Fibroblast of skin of right biceps (primary cell): ENCODE results near the gene MAN1A1.
"Not testable (repeated sequence)": the region's sequence is repeated elsewhere in the genome, so short reads cannot be mapped to it uniquely, and the experiment has no call there.

Experiments
- DNase-seq: peaks from one replicate; pipeline ENCODE4 v3.0.0-alpha.2; 2013

MAN1A1 gene

DNA sequence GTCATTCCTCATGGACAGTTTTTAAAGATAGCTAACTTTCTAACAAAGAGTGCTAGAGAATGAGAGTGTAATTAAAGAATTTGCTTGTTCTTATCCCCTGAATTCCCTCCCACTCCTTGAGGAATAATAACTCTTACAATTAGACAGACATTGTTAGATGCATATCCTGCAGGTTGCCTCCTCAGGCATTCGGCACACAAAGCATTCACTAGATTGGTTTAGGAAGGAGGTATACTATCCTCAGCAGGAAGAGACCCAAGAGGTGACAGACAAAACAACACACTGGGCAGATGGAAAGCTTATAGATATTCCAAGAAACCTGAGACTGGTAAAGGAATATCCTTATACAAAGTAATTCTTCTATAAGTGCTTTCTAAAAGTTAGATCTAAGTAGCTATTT, 162.0 kb downstream of the MAN1A1 start:
- DNase-seq = no peak

- no peak for DNase-seq
These were observed 163.1 kb downstream of the MAN1A1 start for GRCh38 chr6:119186490-119186889.

DNA sequence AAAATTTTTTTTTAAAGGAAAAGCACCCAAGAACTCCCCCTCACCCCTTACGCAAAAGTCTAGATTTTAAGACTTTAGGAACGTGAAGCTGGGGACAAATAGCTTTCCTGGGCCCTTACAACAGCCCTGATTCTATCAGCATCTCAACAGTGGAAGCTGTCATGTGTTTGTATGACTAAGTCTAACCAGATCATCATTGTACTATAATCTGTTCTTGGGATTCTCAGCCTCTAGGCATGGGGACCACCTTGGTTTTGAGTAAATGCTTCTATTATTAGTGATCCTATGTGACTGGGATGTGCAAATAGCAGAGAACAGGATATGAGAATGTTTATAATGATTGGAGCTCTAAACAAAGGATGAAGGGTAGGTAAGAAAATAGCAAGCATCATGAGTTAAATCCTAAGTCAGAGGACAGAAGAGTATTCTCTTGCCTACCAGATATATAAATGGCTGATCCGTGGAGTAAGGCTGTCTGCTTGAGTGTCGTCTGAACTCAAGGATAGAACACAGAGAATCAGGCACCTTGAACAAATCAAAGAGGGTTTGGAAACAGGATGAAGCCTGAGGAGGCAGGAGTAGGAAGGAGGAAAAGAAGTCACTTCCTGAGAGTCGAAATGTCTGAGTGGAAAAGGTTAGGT, 165.4 kb downstream of the MAN1A1 start:
- DNase-seq = peak; percentile 12

GRCh38 chr6:119183457-119183856, 166.1 kb downstream of the MAN1A1 start:
- no peak for DNase-seq

GRCh38 chr6:119182875-119183274, 166.7 kb downstream of the MAN1A1 start:
- DNase-seq = no peak

- DNase-seq = no peak
These were observed 167.3 kb downstream of the MAN1A1 start for GRCh38 chr6:119182216-119182803.

DNA sequence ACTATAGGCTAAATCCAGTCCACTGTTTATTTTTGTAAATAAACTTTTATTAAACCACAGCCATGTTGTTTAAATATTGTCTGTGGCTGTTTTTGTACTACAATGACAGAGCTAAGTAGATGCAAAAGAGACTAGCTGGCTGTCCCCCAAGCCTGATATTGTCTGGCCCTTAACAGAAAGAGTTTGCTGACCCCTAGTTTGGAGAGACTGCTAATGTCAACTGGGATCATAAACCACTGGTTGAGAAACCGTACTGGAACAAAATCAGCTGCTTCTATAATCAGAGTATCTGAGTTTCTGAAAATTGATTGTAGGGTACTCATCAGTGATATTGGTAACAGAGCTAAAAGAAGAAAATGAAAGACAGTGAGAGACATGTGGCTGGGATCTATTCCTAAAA, 168.5 kb downstream of the MAN1A1 start:
- DNase-seq = no peak

DNA sequence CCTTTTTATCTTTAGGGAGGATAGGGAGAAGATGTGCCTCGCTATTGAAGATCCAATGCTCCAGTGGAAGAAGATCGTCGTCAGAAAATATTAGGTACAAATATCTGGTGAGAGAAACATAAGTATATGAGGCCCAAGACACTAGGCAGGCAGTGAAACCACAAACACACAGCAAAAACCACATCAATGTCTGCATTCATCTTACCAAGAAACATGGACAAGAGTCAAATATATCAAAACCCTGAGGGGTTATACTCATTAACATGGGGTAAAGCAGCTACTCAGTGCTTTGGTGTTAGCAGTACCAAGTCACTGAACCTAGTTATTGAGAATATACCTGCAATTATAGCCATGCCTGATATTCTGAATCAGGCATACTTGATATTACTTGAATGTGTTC, 169.7 kb downstream of the MAN1A1 start:
- no peak for DNase-seq

GRCh38 chr6:119179062-119179461, 170.5 kb downstream of the MAN1A1 start:
- DNase-seq = no peak

DNA sequence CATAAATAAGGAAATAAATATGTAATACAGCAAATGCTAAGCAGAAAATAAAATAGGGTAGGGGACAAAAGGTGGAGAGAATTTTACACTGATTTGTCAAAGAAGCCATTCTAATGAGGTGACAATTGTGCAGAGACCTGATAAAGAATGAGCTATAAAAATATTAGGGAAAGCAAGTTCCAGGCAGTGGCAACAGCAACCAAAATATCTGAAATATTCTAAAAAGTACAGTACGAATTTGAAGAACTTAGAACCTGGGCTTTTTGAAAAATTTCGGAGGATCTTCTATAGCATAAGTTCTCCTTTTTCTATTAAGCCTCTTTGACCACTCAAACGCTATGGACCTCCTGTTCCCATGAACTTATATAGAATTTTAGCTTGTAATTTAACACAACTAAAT, 173.1 kb downstream of the MAN1A1 start:
- no peak for DNase-seq

- peak; percentile 58 for DNase-seq
These were observed 174.4 kb downstream of the MAN1A1 start for GRCh38 chr6:119174879-119175817.

- DNase-seq = no peak
These were observed 175.5 kb downstream of the MAN1A1 start for GRCh38 chr6:119174085-119174445.

- DNase-seq = no peak
These were observed 176.1 kb downstream of the MAN1A1 start for GRCh38 chr6:119173249-119174084.

GRCh38 chr6:119172824-119173223, 176.7 kb downstream of the MAN1A1 start:
- DNase-seq = no peak

DNA sequence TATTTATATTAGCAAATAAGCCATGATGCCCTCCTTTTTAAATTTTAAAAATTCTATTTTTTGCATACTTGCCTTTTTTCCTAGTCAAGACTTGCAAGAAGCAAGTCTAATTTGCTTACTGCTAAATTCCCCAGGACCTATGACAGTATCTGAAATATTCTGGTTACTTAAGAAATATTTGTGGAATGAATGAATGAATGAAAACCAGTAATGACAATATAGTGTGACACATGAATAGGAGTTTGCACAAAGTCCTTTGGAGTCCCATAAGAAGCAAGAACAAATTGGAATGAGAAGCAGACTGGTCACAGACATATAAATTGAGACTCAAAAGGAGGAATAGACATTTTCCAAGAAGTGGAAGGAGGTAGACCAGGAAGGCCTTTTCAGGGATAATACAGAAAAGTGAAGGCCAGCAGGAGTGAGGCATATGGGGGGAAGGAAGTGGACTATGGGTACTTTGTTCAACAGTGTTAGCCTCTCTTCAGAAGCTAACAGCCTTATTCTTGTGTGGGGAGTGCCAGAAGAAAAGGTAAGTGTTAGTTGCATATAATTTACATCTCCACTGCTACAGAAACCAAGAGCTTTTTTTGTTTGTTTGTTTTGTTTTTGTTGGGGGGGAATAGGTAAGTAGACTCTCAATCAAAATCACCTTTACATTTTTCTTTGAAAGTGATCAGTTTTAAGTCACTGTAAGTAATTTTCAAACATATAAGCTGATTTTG, 177.5 kb downstream of the MAN1A1 start:
- peak; percentile 14 for DNase-seq

DNA sequence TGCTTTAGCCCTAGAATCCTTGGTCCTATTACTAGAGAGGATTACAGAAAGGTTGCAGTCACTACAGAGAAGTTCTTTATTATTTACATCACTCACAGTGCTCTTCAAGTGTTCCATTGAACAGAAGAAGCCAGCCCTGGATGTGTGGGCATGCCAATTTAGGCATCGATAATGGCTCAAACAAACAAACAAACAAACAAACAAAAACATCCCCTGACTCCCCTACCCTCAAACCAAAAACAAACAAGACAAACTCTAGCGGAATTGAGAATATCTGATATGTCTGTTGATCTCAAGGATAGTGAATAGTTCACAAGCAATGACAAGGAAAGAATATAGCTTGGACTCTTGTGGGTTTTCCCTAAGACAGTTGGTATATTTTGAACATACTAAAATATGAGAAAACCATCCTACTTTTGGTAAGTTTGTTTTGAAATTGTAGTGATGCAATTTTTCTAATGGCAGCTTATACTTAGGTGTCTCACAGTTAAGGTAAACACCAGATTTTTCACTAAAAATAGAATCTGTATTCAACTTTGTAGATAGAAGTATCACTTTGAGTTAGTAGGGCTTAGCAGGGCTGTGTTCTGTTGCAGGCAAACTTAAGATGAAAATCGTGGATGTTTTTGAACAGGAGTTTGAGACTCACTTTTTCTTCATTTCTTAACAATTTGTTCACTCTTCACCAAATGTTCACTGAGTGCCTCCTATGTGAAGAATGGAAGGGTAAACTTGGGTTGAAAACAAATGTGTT, 178.3 kb downstream of the MAN1A1 start:
- DNase-seq = no peak

GRCh38 chr6:119170447-119171087, 179.0 kb downstream of the MAN1A1 start:
- DNase-seq = peak; percentile 44

- no peak for DNase-seq
These were observed 179.5 kb downstream of the MAN1A1 start for GRCh38 chr6:119170103-119170446.

DNA sequence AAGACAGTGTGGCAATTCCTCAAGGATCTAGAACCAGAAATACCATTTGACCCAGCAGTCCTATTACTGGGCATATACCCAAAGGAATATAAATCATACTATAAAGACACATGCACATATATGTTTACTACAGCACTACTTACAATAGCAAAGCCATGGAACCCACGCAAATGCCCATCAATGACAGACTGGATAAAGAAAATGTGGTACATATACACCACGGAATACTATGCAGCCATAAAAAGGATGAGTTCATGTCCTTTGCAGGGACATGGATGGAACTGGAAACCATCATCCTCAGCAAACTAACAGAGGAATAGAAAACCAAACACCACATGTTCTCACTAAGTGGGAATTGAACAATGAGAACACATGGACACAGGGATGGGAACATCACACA, 180.2 kb downstream of the MAN1A1 start:
- DNase-seq = not testable (repeated sequence)

DNA sequence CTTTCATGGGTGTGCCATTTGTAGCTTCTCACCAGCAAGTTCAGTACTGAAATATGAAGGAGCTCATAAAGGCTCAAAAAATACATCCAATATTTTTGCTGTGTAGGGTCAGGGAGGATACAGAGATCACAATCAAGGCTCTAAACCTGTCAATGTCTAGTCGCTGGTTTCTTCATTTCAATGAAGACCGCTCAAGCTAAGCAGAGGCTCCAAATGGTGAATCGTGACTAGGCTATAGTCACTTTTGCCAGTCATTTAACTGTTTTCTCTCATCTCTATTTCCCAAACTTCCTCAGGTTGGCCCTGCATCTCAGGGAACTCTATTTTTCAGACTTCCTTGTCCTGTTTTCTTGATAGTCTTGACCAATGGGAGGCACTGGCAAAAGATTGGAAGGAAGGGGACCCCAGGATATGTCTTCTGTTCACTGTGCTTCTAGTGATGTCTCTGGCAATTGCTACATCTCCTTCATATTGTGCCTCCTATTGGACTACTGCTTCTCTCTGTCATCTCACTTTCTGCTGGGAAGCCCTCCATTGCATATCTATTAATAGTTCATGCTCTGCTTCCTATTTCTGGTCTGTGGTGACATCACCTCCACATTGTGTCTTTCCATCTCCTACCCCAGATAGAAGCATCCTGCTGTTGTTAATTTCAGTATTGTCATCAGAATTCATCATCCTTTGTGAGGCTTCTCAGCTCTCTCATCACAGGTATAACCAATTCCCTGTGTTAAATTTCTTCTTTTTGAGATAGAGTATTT, 183.4 kb downstream of the MAN1A1 start:
- DNase-seq = no peak
